ENCODE results near the gene PYCR2. TPM values are rescaled to one million over a fixed set of nuclear protein-coding genes. Genes with fewer than 3 reads are reported as not detected.
A peak's percentile ranks its signal among the peaks of the same experiment; 100 is the strongest.
"Not testable (repeated sequence)": the region's sequence is repeated elsewhere in the genome, so short reads cannot be mapped to it uniquely, and the experiment has no call there.

Gene PYCR2
- total RNA-seq: 10 to 100 TPM; 23.0 to 35.1 (median 28.0) TPM

GRCh38 chr1:225923692-225924555 lies at the start of gene PYCR2:
Gene PYCR2, minus strand, starts transcription at chr1:225924250. Its CDS starts 140 bp downstream, at chr1:225924110.
- peak within 1 kb of the TSS; percentile 90 to 96 (median 94) for H3K27ac ChIP-seq
- H3K9me3 ChIP-seq: no peaks in the 10 kb centered on the region
- WGBS, 2 donors: 0% methylated on average over 10 to 27 of the region's 80 CpGs
- peak; percentile 70 for DNase-seq
- peak within 1 kb of the TSS; percentile 71 to 99 (median 76) for H3K4me3 ChIP-seq
- H3K27me3 ChIP-seq: no peaks in the 10 kb centered on the region
- H3K36me3 ChIP-seq: peaks cover 0 to 20% (median 0%) of the 10 kb centered on the region in 3 donors
- H3K4me1 ChIP-seq: peaks cover 32 to 56% (median 37%) of the 10 kb centered on the region in 3 donors
- TF ChIP-seq CTCF (IDR thresholded peaks at IDR 0.05): peak in 1 of 6 experiments; percentile 4
- peak in 3 of 4 donors; percentile 64 to 93 (median 73) for TF ChIP-seq POLR2A (IDR thresholded peaks at IDR 0.05)
- intact Hi-C loops (cut with DNase I): no loop called here

GRCh38 chr1:225973158-225973557 lies 49.1 kb upstream of the PYCR2 start:
- peaks cover 0 to 13% (median 0%) of the 10 kb centered on the region in 3 donors for H3K36me3 ChIP-seq
- intact Hi-C loops (cut with DNase I): loop anchor here (10.0 kb wide), 1 partner anchor 198 kb away; the partner anchor contains the start of gene SRP9
- no peak for DNase-seq
- WGBS, 2 donors: 59 to 68% methylated on average over 5 of the region's 5 CpGs
- H3K4me3 ChIP-seq: no peak overlapping the region
- H3K9me3 ChIP-seq: no peaks in the 10 kb centered on the region
- no peaks in the 10 kb centered on the region for H3K27me3 ChIP-seq
- no peak overlapping the region for H3K27ac ChIP-seq
- peaks cover 0 to 12% (median 5%) of the 10 kb centered on the region in 3 donors for H3K4me1 ChIP-seq
- no peak for TF ChIP-seq POLR2A (IDR thresholded peaks at IDR 0.05)
- no peak for TF ChIP-seq CTCF (IDR thresholded peaks at IDR 0.05)

GRCh38 chr1:225972344-225973152 lies 48.5 kb upstream of the PYCR2 start:
- H3K9me3 ChIP-seq: no peaks in the 10 kb centered on the region
- WGBS, 2 donors: 93 to 96% methylated on average over 7 to 10 of the region's 15 CpGs
- H3K4me3 ChIP-seq: no peak overlapping the region
- H3K27me3 ChIP-seq: no peaks in the 10 kb centered on the region
- intact Hi-C loops (cut with DNase I): loop anchor here (10.0 kb wide), 1 partner anchor 198 kb away; the partner anchor contains the start of gene SRP9
- peaks cover 0 to 8% (median 0%) of the 10 kb centered on the region in 3 donors for H3K36me3 ChIP-seq
- no peak for DNase-seq
- H3K27ac ChIP-seq: no peak overlapping the region
- TF ChIP-seq POLR2A (IDR thresholded peaks at IDR 0.05) (no peak), CTCF (IDR thresholded peaks at IDR 0.05) (no peak)
- H3K4me1 ChIP-seq: peaks cover 0 to 6% (median 2%) of the 10 kb centered on the region in 3 donors

- DNase-seq, H3K27me3 ChIP-seq, H3K36me3 ChIP-seq, H3K9me3 ChIP-seq, H3K27ac ChIP-seq, H3K4me1 ChIP-seq, H3K4me3 ChIP-seq: not testable (repeated sequence)
- intact Hi-C loops (cut with DNase I): loop anchor here (10.0 kb wide), 1 partner anchor 196 kb away; the partner anchor contains the start of gene SRP9
- 90 to 93% methylated on average over 12 to 15 of the region's 16 CpGs for WGBS, 2 donors
Observed at GRCh38 chr1:225970592-225971157, 46.6 kb upstream of the PYCR2 start.

GRCh38 chr1:225969751-225970150 lies 45.7 kb upstream of the PYCR2 start:
- not testable (repeated sequence) for DNase-seq, H3K27me3 ChIP-seq, H3K4me1 ChIP-seq, H3K36me3 ChIP-seq, H3K4me3 ChIP-seq, H3K27ac ChIP-seq, H3K9me3 ChIP-seq
- intact Hi-C loops (cut with DNase I): loop anchor here (10.0 kb wide), 1 partner anchor 195 kb away; the partner anchor contains the start of gene SRP9
- 80% methylated on average over 2 of the region's 28 CpGs; no CpG with 5 or more reads in 1 of the 2 donors for WGBS, 2 donors
